Ishikawa (cell line): ENCODE results near the gene INMT.

Experiments used
- CEBPB ChIP-seq: IDR thresholded peaks from 2 replicates; pipeline ENCODE4 v1.6.1; 2012
- EP300 ChIP-seq: IDR thresholded peaks from 2 replicates; pipeline ENCODE4 v1.6.1; 2012; ENCODE audit warnings: borderline replicate concordance
- FOXM1 ChIP-seq: IDR thresholded peaks from 2 replicates; pipeline ENCODE4 v1.6.1; 2012; ENCODE audit warnings: low read depth, borderline replicate concordance
- RAD21 ChIP-seq: IDR thresholded peaks from 2 replicates; pipeline ENCODE4 v1.6.1; 2012; ENCODE audit warnings: low read depth
- TAF1 ChIP-seq: IDR thresholded peaks from 2 replicates; pipeline ENCODE4 v1.6.1; 2012; ENCODE audit warnings: low read depth, mild to moderate bottlenecking
- ZBTB7A ChIP-seq: IDR thresholded peaks from 2 replicates; pipeline ENCODE4 v1.6.1; 2012; ENCODE audit warnings: low read depth

- TF ChIP-seq TAF1 (no peak), EP300 (no peak), ZBTB7A (no peak), FOXM1 (no peak), RAD21 (no peak), CEBPB (no peak)
Observed at GRCh38 chr7:30778255-30779025, 26.5 kb downstream of the INMT start.
